ENCODE results near the gene STN1.
A peak's percentile ranks its signal among the peaks of the same experiment; 100 is the strongest.

Gene STN1

GRCh38 chr10:103918053-103918846, at the start of gene STN1:
Gene STN1, minus strand, starts transcription at chr10:103918184. Its CDS starts 590 bp downstream, at chr10:103917594.
- DNase-seq = peak; percentile 96

- peak in 1 of 2 donors; percentile 14 for DNase-seq
Measured at GRCh38 chr10:103967448-103968071, 49.6 kb upstream of the STN1 start.

GRCh38 chr10:103966671-103967447, 48.9 kb upstream of the STN1 start, which contains the start of gene SLK:
Gene SLK, plus strand, starts transcription at chr10:103967140. Its CDS starts 606 bp downstream, at chr10:103967746.
- peak; percentile 81 to 84 for DNase-seq

- no peak for DNase-seq
Measured at GRCh38 chr10:103960103-103960502, 42.1 kb upstream of the STN1 start.

GRCh38 chr10:103958996-103959395, 41.0 kb upstream of the STN1 start:
- DNase-seq = no peak

GRCh38 chr10:103954543-103954942, 36.6 kb upstream of the STN1 start:
- no peak for DNase-seq

GRCh38 chr10:103951942-103952341, 34.0 kb upstream of the STN1 start:
- no peak for DNase-seq

GRCh38 chr10:103951183-103951582, 33.2 kb upstream of the STN1 start:
- no peak for DNase-seq

GRCh38 chr10:103949728-103950127, 31.7 kb upstream of the STN1 start:
- no peak for DNase-seq

- DNase-seq = no peak
Measured at GRCh38 chr10:103947799-103948516, 30.0 kb upstream of the STN1 start.

GRCh38 chr10:103942866-103943265, 24.9 kb upstream of the STN1 start:
- no peak for DNase-seq

GRCh38 chr10:103941801-103942200, 23.8 kb upstream of the STN1 start:
- no peak for DNase-seq

- DNase-seq = no peak
Measured at GRCh38 chr10:103939522-103939921, 21.5 kb upstream of the STN1 start.

GRCh38 chr10:103936022-103936421, 18.0 kb upstream of the STN1 start:
- DNase-seq = no peak

- no peak for DNase-seq
Measured at GRCh38 chr10:103934308-103934707, 16.3 kb upstream of the STN1 start.

GRCh38 chr10:103933557-103934121, 15.7 kb upstream of the STN1 start:
- no peak for DNase-seq

GRCh38 chr10:103932971-103933370, 15.0 kb upstream of the STN1 start:
- no peak for DNase-seq

- DNase-seq = no peak
Measured at GRCh38 chr10:103932271-103932670, 14.3 kb upstream of the STN1 start.

- DNase-seq = no peak
Measured at GRCh38 chr10:103931603-103932002, 13.6 kb upstream of the STN1 start.

- no peak for DNase-seq
Measured at GRCh38 chr10:103930881-103931280, 12.9 kb upstream of the STN1 start.

- no peak for DNase-seq
Measured at GRCh38 chr10:103930449-103930848, 12.5 kb upstream of the STN1 start.

- DNase-seq = no peak
Measured at GRCh38 chr10:103929381-103929921, 11.5 kb upstream of the STN1 start.
